ENCODE measurements around the gene VASP. TPM values are rescaled to one million over a fixed set of nuclear protein-coding genes. Genes with fewer than 3 reads are reported as not detected.
"Not testable (repeated sequence)": the region's sequence is repeated elsewhere in the genome, so short reads cannot be mapped to it uniquely, and the experiment has no call there.

The VASP gene
- total RNA-seq, 1 experiment from 2014 or later, result 121 TPM

DNA sequence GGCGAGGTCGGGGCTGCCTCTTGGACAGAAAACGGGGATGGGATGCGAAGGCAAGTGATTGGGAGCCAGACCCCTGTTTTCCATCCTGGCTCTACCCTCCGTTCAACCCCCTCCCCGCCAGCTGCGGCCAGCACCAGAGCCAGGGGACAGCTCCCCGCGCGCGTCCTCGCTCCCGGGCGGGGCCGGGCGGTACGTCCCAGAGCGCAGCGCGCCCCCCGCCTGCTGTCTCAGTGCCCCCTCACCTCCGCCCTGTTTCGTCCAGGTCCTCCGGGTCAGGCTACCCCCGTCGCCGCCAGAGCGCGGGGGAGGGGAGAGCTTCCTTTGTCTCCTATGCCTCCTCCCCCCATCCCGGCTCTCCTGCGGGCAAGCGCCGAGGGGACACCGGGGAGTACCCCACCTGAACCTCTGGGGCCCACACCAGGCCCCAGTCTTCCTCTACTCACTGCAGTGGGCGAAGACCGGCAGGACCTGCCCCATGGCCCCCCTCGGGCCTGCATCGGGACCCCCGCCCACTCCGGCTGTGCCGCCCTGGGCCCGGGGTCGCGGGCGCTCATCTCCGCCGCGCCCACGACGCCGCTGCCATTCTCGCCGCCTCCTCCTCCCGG lies 10.8 kb upstream of the VASP start:
- peak; percentile 53 for DNase-seq (ENCODE audit: low read depth)

DNA sequence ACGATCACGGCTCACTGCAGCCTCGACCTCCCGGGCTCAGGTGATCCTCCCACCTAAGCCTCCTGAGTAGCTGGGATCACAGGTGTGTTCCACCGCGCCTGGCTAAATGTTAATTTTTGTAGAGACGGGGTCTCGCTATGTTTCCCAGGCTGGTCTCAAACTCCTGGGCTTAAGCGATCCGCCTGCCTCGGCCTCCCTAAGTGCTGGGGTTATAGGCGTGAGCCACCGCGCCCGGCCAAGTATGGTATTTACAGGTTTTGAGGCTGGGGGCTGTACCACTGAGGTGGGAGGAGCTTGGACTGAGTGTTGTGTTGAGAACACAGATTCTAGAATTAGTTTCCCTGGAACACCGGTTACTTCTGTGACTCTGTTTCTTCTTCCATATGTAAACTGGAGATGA lies 9.5 kb upstream of the VASP start:
- no peak for DNase-seq (ENCODE audit: low read depth)

DNA sequence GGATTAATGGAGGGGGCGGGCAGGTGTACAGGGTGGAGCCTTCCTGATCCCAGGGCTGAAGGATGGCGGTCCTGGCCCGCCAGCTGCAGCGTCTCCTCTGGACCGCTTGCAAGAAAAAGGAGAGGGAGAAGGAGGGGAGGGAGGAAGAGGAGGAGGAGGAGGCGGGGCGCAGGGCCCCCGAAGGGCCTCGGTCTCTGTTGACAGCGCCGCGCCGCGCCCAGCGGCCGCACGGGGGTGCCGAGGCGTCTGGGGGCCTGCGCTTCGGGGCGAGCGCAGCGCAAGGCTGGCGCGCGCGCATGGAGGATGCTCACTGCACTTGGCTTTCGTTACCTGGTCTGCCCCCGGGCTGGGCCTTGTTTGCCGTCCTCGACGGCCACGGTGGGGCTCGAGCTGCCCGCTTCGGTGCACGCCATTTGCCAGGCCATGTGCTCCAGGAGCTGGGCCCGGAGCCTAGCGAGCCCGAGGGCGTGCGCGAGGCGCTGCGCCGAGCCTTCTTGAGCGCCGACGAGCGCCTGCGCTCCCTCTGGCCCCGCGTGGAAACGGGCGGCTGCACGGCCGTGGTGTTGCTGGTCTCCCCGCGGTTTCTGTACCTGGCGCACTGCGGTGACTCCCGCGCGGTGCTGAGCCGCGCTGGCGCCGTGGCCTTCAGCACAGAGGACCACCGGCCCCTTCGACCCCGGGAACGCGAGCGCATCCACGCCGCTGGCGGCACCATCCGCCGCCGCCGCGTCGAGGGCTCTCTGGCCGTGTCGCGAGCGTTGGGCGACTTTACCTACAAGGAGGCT lies 8.7 kb upstream of the VASP start, which contains the start of gene PPM1N:
Gene PPM1N (plus strand): TSS at position 33 of the 785 bp plus-strand sequence. CDS start 30 bp downstream, at position 63.
- DNase-seq (ENCODE audit: low read depth), result peak; percentile 62

DNA sequence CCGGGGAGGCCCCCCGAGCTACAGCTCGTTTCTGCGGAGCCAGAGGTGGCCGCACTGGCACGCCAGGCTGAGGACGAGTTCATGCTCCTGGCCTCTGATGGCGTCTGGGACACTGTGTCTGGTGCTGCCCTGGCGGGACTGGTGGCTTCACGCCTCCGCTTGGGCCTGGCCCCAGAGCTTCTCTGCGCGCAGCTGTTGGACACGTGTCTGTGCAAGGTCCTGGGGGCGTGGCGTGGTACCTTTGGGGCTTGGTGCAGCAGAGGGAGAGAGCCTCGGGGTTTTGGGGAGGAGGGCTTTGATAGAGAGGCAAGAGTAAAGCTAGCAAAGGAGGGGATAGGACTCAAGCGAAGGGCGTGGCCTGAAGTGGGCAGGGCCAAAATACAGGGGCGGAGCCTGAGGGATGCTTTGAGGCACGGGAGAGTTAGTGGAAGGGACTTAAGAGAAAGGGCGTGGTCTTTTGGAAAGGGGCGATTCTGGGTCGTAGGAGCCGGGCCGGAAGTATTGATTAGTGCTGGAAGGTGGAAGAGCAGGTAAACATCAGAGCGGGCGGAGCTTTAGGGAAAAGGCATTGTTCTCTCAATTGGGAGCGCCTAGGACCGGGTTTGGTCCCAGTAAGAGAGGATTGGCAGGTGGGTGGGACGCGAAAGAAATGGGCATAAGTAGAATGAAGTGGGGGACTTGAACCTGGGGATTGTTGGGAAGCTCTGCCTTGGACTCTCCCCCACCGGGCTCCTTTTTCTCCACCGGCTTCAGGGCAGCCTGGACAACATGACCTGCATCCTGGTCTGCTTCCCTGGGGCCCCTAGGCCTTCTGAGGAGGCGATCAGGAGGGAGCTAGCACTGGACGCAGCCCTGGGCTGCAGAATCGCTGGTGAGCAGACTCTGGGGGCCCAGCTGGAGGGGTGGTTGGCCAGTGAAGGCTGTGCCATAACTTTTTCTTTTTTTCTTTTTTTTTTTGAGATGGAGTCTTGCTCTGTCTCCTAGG lies 7.8 kb upstream of the VASP start:
- DNase-seq (ENCODE audit: low read depth), result peak; percentile 75

DNA sequence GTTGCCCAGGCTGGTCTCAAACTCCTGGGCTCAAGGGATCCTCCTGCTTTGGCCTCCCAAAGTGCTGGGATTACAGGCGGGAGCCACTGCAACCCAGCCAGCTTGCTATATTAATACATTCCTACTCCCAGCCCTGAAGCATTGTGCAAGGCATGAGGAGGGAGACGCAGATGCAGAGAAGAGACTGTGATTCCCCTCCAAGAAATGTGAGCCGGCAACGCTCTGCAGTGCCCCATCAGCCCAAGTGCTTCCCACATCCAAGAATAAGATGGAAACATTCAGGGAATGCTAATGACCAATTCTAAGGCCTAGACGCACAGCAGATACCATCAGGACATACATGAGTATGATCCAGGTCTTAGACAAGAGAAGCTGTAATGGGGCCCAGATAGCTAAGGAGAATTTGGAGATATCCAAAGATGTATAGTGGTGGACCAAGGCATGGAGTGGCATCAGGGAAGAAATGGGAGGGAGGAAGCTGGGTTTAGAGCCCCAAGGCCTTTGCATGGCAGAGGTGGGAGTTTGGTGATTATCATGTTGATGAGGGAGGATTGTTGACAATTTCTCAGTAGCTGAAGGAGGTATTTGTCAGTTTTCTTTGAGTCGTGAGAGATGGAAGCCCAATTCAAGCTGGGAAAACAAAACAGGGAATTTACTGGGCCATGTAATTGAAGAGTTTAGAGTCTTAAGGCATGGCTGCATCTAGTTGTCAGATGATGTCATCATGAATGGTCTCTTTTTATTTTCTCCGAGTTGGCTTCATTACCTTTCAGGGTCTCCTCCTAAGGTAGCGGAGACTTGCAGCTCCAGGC lies 6.2 kb upstream of the VASP start:
- DNase-seq (ENCODE audit: low read depth), result no peak

DNA sequence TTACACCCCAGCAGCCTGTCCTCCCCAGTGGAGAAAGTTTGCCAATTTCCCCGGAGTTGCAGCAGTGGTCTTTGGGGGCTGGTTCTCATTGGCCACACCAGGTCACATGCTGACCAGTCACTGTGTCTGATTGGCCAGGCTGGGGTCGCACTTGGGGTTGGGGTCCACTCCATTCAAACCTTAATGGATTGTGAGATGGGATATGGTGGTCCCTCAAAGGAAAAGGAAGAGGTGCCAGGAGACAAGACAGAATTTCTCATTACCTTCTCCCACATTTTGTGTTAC lies 5.6 kb upstream of the VASP start:
- DNase-seq (ENCODE audit: low read depth), result no peak

DNA sequence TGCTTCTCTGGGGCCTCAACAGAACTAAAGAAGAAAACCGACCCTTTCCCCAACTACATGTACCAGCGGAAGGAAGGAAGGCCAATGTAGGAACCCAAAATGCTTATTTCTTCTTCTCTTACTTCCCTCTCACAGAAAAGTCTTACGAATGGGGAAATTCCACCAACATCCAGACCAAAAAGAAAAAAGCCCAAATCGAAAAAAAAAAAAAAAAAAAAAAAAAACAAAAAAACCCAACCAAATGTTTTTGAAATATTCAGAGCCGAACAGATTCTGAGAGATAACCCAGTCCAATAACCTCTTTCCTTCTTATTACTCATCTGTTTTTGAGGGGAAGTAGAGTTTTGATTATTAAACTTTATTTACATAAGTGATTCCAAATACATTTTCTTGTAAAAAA lies 5.2 kb upstream of the VASP start:
- no peak for DNase-seq (ENCODE audit: low read depth)

DNA sequence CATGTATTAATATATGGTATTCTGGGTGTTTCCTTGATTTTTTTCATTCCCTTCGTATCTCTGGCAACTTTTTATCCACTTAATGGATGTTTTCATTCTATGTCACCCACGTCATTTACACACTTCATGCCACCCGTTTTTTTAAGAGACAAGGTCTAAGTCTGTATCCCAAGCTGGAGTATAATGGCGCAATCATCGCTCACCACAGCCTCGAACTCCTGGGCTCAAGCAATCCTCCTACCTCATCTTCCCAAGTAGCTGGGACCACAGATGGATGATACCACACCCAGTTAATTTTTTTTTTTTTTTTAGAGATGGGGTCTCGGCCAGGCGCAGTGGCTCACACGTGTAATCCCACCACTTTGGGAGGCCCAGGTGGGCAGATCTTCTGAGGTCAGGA lies 3.4 kb upstream of the VASP start:
- DNase-seq (ENCODE audit: low read depth), result no peak

DNA sequence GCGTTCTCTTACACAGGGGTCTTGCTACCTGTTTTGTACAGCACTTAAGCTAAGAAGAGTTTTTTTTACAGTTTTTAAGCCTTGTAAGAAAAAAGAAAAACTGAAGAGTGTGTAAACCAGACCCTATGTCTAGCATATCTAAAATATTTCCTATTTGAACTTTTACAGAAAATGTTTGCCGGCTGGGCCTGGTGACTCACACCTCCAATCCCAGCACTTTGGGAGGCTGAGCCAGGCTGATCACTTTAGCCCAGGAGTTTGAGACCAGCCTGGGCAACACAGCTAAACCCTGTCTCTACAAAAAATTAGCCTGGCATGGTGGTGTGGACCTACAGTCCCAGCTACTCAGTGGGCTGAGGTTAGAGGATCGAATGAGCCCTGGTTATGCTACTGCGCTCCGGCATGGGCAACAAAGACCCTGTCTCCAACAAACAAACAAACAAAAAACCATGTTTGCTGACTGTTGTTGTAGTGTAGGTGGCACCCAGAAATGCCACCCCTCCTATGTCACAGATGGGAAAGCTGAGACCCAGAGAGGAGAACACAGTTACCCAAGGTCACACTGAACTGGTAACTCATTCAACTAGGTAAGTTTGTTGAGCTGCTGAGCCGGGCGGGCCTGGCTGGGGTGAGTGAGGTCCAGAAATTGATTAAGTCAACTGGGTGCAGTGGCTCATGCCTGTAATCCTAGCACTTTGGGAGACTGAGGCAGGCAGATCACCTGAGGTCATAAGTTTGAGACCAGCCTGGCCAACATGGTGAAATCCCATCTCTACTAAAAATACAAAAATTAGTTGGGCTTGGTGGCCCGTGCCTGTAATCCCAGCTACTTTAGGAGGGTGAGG lies 1.9 kb upstream of the VASP start:
- DNase-seq (ENCODE audit: low read depth), result peak; percentile 44

DNA sequence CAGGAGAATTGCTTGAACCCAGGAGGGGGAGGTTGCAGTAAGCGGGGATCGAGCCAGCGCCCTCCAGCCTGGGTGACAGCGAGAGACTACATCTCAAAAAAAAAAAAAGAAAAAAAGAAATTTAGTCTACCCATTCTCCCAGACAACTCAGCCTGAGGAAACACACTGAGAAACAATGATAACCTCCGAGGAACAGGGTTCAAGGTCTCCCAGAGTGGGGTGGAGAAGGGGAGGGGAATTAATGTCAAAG lies 1.4 kb upstream of the VASP start:
- DNase-seq (ENCODE audit: low read depth), result no peak

DNA sequence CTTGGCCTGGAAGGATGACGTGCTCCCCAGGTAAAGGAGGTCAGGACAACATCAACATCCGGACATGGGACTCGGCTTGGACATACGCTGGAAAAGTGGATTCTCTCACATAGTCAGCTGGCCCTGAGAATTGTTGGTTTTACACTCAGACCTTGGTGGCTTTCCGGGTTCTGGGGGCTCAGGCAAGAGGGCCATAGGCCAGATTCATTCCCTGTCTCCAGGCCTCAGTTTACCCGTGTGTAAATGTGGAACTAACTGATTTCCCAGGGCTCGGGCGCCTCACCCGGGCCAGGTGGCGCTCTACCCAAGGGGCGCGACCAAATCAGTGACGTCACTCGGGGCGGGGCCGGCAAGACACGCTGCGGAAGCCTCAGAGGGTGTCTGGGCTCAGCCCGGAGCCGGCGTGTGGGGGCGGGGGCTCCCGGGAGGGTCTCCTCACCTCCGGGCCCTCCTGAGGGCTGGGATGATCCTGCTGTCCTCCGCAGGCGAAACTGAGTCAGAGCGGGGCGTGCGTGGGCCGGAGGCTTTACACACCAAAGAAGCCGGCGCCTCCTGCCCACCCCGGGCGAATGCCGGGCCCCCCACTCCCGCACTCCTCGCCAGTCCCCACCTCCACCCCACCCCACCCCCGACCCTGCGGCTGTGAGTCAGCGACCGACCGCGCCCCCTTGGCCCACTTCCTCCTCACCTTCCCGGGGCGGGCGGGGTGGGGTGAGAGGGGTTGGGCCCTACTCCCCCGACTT lies 862 bp upstream of the VASP start:
- peak; percentile 97 for DNase-seq (ENCODE audit: low read depth)

DNA sequence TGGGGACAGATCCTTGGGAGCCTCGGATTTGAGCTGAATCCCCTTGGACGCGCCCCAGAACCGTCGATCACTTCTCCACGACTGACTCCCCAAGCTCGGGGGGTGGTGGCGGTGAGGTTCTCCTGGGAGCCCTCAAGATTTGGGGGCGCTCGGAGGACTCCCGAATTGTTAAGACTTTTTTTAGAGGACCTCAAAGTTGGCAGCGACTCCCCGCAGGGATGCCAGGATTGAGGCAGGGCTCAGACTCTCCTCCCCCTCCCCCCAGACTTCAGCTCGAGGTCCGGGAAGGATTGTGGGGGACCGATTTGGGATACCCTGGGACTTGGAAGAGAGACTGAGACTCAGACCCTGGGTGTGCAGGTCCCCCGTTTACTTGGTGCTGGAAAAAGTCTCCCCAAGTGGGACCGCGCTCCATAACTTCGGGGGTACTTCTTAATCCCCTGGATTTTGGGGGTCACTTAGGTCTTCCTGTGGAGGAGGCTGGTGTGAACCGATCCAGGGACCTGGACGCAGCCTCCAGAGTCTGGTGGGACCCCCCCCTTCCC lies 665 bp downstream of the VASP start:
- DNase-seq (ENCODE audit: low read depth), result peak; percentile 35

DNA sequence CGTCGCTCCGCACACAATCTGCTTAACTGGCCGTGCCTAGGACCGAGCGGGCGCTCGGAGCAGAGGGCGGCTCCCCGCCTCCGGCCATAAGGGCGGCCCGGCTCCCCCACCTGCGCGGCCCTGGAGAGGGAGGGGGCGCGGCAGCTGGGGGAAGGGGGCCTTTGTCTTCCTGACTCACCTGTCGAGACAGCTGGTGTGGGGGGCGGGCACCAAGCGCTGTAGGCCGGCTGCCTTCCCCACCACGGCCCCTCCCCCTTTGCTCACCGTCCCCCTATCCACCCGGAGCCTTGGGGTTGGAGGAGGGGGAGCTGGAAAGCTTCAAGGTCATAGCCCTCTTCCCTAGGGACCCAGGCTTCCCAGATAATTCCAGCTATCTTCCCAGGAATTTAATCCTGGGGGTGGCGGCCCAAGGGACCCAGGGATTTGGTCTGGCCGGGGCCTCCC lies 1.2 kb downstream of the VASP start:
- DNase-seq (ENCODE audit: low read depth), result peak; percentile 78

DNA sequence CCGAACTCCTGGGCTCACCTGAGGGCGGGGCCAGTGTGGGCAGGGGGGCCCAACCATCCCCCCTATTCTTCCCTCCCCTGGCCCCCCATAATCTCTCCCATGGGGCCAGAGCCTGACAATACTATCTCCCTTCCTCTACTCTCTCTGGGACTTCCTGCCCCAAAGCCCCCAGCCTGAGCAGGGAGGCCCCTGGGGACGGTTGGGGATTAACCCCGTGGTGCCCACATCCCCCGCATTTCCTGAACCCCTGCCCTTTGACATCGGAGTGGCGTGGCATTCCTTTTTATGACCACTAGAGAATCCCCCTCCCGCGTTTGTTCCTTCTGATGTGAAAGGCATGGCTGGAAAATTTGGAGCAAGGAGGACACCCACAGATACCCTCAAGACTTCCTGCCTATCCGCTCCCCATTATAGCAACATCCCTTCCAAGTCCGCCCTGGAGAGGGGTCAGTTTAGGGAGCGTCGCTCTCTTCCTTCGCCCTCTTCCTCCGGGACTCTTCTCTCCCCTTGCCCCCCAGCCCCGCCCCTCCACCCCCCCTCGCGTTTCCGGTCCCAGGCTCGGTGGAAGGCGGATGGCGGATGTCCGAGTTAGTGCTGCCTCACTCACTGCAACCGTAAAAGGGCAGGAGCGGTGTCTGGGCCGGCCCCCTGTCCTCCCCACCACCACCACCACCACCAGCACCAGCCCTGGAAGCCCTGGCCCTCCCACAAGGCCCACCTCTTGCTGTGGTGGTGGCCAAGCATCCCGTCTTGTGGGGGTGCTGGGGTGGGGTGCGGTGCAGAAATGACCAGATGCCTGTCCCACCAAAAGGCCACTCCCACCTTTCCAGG lies 1.8 kb downstream of the VASP start:
- DNase-seq (ENCODE audit: low read depth), result peak; percentile 91

DNA sequence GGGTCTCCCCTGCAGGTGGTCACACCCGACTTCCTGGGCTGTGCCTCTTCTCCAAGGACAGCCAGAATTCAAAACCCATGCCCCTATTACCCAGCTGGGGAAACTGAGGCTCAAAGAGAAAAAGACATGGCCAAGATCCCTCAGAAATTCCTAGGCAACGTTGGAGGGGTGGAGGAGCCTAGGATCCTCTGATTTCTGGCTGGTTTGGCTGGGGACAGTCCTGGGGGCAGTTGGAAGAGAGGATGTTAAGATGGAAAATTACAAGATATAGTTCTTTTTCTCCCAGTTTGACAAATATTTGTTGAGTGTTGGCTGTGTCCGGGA lies 2.4 kb downstream of the VASP start:
- DNase-seq (ENCODE audit: low read depth), result no peak

DNA sequence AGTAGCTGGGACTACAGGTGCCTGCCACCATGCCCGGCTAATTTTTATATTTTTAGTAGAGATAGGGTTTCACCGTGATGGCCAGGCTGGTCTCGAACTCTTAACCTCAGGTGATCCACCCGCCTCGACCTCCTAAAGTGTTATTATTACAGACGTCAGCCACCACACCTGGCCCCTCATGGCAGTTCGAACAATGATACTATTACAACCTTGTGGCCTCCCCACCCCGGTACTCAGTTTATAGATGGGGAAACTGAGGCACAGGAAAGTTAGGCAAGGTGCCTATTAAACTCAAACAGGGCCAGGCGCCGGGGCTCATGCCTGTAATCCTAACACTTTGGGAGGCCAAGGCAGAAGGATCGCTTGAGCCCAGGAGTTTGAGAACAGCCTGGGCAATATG lies 3.1 kb downstream of the VASP start:
- not testable (repeated sequence) for DNase-seq (ENCODE audit: low read depth)

DNA sequence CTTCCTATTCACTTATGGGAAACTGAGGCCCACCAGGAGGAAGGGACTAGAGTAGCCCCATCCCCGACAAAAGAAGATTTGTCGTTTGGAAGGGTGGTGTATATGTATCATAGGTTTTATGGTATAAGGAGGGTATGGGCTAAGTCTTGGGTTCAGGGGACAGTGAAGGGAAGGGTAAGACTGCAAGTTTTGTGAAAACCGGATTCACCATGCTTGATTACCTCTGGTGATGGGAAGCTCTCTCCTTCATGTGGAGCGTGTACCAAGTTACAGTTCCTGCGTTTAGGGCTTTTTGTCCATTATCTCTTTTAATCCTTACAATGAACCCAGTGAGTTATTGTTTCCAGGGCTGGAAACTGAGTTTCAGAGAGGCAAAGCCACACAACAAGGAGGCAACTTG lies 3.8 kb downstream of the VASP start:
- DNase-seq (ENCODE audit: low read depth), result no peak

DNA sequence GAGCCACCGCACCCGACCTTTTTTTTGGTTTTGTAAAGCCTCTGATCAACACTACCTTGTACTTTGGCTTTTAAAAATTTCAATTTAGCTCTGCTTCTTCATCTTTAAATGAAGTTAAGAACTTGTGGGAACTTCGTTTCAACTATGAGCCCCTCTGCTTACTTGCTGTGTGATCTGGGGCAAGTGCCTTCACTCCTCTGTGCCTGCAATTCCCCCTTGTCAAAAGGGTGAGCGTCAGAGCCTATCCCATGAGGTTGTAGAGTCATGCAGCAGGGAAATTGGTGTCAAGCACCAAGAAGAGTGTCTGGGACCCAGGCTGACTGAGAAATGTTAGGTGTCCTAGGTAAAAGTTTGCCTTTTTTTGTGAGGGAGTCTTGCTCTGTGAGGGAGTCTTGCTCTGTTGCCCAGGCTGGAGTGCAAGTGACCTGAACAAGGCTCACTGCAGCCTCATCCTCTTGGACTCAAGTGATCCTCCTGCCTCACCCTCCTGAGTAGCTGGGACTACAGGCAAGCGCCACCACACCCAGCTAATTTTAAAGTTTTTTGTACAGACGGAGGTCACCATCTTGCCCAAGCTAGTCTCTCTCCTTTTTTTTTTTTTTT lies 5.7 kb downstream of the VASP start:
- no peak for DNase-seq (ENCODE audit: low read depth)
